PC-9 (cell line): ENCODE measurements around the gene CR2.

Experiments
- EZH2 ChIP-seq: fragments of 200-600 bp; sonication (generic); IDR thresholded peaks from 2 replicates; pipeline ENCODE4 v1.8.0; 2017; ENCODE audit warnings: antibody characterized with exemption, low read depth
- TF ChIP-seq, protein P1 (sequence below): fragments of 200-600 bp; sonication (generic); conservative IDR thresholded peaks from 2 replicates; pipeline ENCODE4 v1.6.1; 2017; ENCODE audit warnings: mixed run types, antibody characterized with exemption, mild to moderate bottlenecking, moderate library complexity

DNA sequence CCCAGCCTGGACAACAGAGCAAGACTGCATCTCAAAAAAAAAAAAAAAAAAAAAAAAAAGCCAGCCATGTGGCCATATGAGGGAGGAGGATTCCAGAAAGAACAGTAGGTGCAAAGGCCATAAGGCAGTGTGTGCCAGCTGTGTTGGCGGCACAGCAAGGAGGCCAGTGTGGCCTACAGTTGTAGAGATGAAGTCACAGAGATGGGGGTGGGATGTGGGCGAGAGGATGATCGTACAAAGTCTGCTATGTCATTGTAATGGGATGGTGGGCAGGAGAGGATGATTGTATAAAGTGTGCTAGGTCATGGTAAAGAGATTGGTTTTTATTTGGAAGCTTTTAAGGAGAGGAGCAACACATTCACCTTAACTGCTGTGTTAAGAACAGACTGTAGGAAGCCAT is 32.1 kb downstream of the CR2 start:
- TF ChIP-seq, protein P1, sequence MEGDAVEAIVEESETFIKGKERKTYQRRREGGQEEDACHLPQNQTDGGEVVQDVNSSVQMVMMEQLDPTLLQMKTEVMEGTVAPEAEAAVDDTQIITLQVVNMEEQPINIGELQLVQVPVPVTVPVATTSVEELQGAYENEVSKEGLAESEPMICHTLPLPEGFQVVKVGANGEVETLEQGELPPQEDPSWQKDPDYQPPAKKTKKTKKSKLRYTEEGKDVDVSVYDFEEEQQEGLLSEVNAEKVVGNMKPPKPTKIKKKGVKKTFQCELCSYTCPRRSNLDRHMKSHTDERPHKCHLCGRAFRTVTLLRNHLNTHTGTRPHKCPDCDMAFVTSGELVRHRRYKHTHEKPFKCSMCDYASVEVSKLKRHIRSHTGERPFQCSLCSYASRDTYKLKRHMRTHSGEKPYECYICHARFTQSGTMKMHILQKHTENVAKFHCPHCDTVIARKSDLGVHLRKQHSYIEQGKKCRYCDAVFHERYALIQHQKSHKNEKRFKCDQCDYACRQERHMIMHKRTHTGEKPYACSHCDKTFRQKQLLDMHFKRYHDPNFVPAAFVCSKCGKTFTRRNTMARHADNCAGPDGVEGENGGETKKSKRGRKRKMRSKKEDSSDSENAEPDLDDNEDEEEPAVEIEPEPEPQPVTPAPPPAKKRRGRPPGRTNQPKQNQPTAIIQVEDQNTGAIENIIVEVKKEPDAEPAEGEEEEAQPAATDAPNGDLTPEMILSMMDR = no peak
- TF ChIP-seq EZH2 = no peak
